Measurements from ENCODE around the gene HTR2B.
"Not testable (repeated sequence)": the region's sequence is repeated elsewhere in the genome, so short reads cannot be mapped to it uniquely, and the experiment has no call there.

The HTR2B gene

GRCh38 chr2:231113489-231113888, 11.4 kb downstream of the HTR2B start:
- Mint-ChIP-seq H3K4me3 (no peak overlapping the region), H3K27me3 (ENCODE audit: low read depth) (no peaks in the 10 kb centered on the region), H3K36me3 (ENCODE audit: low read depth) (peaks cover 51% of the 10 kb centered on the region), H3K4me1 (peaks cover 49% of the 10 kb centered on the region), H3K9me3 (no peaks in the 10 kb centered on the region), H3K27ac (no peak overlapping the region)
- TF ChIP-seq CTCF (IDR thresholded peaks at IDR 0.05; ENCODE audit: unreplicated experiment in 3 of 3): no peak

DNA sequence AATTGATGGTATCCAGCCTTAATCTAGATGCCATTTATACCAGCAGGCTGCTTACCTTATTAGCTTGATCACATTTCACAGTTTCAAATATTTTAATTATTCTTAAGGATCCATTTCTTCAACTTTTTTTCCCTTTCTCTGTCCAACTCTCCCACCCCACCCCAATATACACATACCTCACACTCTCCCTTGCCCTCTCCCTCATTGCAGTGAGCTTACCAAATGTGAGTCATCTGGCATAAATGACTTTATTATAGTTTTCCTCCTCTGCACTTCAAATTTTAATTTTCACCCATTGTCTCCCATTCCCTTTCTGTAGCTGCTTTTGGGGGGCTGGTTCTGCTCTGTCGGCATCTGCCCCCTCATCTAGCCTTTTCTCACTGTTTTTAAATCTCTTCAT, 12.9 kb downstream of the HTR2B start:
- H3K4me3 Mint-ChIP-seq: no peak overlapping the region
- peak overlapping the region in 2 of 3 experiments; percentile 59 to 67 for H3K27ac Mint-ChIP-seq
- H3K36me3 Mint-ChIP-seq (ENCODE audit: low read depth): peaks cover 55% of the 10 kb centered on the region
- peaks cover 36% of the 10 kb centered on the region for H3K4me1 Mint-ChIP-seq
- H3K27me3 Mint-ChIP-seq (ENCODE audit: low read depth): no peaks in the 10 kb centered on the region
- TF ChIP-seq CTCF (IDR thresholded peaks at IDR 0.05; ENCODE audit: unreplicated experiment in 3 of 3): no peak
- no peaks in the 10 kb centered on the region for H3K9me3 Mint-ChIP-seq

DNA sequence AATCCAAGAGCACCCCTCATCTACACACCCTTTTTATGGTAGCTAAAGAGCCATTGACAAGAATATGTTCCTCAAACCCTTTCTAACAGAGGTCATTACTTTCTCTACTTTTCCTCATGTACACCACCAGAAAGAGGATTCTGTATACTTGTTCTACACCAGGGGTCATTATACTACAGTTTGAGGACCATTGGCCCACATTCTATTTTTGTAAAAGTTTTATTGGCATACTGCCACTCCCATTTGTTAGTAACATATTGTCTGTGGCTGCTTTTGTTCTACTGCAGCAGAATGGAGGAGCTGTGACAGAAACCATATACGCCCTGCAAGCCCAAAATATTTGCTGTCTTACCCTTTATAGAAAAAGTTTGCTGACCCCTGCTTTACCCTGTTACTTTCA, 14.3 kb downstream of the HTR2B start:
- TF ChIP-seq CTCF (IDR thresholded peaks at IDR 0.05; ENCODE audit: unreplicated experiment in 3 of 3): peak in 2 of 3 experiments; percentile 27 to 29
- Mint-ChIP-seq H3K27me3 (ENCODE audit: low read depth) (no peaks in the 10 kb centered on the region), H3K4me3 (no peak overlapping the region), H3K4me1 (peaks cover 28% of the 10 kb centered on the region), H3K36me3 (ENCODE audit: low read depth) (peaks cover 55% of the 10 kb centered on the region), H3K27ac (peak overlapping the region; percentile 2 to 67 (median 52)), H3K9me3 (no peaks in the 10 kb centered on the region)

- no peak overlapping the region for H3K4me3 Mint-ChIP-seq
- peaks cover 37% of the 10 kb centered on the region for H3K36me3 Mint-ChIP-seq (ENCODE audit: low read depth)
- peak; percentile 82 to 86 (median 85) for TF ChIP-seq CTCF (IDR thresholded peaks at IDR 0.05; ENCODE audit: unreplicated experiment in 3 of 3)
- H3K27ac Mint-ChIP-seq: peak overlapping the region in 1 of 3 experiments; percentile 1
- no peaks in the 10 kb centered on the region for H3K27me3 Mint-ChIP-seq (ENCODE audit: low read depth)
- H3K4me1 Mint-ChIP-seq: no peaks in the 10 kb centered on the region
- H3K9me3 Mint-ChIP-seq: no peaks in the 10 kb centered on the region
Measured at GRCh38 chr2:231104115-231104713, 20.6 kb downstream of the HTR2B start.

- H3K9me3 Mint-ChIP-seq: peaks cover 7% of the 10 kb centered on the region
- H3K4me3 Mint-ChIP-seq: no peak overlapping the region
- no peaks in the 10 kb centered on the region for H3K27me3 Mint-ChIP-seq (ENCODE audit: low read depth)
- TF ChIP-seq CTCF (IDR thresholded peaks at IDR 0.05; ENCODE audit: unreplicated experiment in 3 of 3): no peak
- H3K4me1 Mint-ChIP-seq: no peaks in the 10 kb centered on the region
- H3K36me3 Mint-ChIP-seq (ENCODE audit: low read depth): peaks cover 41% of the 10 kb centered on the region
- H3K27ac Mint-ChIP-seq: no peak overlapping the region
Measured at GRCh38 chr2:231102772-231103171, 22.1 kb downstream of the HTR2B start.

DNA sequence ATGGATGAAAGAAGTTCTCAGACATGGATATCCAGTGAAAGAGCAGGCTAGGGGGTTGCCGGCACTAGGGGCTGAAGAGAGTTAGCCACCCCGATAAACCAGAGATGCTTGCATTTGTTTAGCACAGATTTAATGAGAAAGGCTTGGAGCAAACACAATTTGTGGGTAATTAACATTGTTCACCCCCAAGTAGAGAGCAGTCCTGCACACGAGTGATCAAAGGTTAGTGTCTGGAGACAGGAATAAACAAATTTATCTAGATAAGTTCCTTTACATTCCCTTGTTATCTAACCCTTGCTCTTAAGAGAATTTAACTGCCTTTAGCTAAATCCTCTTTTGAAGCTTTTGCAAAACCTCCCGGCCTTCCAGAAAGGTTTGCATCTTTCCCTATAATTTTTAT, 23.9 kb downstream of the HTR2B start:
- H3K4me1 Mint-ChIP-seq: no peaks in the 10 kb centered on the region
- peaks cover 58% of the 10 kb centered on the region for H3K36me3 Mint-ChIP-seq (ENCODE audit: low read depth)
- TF ChIP-seq CTCF (IDR thresholded peaks at IDR 0.05; ENCODE audit: unreplicated experiment in 3 of 3): no peak
- H3K4me3 Mint-ChIP-seq: no peak overlapping the region
- H3K27ac Mint-ChIP-seq: no peak overlapping the region
- no peaks in the 10 kb centered on the region for H3K27me3 Mint-ChIP-seq (ENCODE audit: low read depth)
- peaks cover 7% of the 10 kb centered on the region for H3K9me3 Mint-ChIP-seq

DNA sequence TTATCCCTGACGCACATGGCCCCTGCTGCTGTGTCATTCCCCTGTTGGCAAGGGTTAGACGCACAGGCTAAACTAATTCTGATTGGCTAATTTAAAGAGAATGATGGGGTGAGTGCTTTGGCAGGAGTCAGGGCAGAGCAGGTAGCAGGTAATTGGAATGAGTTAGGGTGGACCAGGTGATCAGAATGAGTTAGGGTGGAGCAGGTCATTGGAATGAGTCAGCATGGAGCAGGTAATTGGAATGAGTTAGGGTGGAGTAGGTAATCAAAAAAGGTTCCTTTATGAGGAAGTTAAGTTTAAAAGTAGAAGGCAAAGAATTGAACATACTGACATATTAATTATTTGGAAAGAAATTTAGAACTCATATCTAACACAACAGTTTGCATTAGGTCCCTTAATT, 24.5 kb downstream of the HTR2B start:
- not testable (repeated sequence) for H3K9me3 Mint-ChIP-seq; H3K27me3 Mint-ChIP-seq (ENCODE audit: low read depth); H3K4me3 Mint-ChIP-seq; H3K27ac Mint-ChIP-seq; H3K4me1 Mint-ChIP-seq
- H3K36me3 Mint-ChIP-seq (ENCODE audit: low read depth): peaks cover 63% of the 10 kb centered on the region
